ENCODE data around the gene HDGF.

The HDGF gene

DNA sequence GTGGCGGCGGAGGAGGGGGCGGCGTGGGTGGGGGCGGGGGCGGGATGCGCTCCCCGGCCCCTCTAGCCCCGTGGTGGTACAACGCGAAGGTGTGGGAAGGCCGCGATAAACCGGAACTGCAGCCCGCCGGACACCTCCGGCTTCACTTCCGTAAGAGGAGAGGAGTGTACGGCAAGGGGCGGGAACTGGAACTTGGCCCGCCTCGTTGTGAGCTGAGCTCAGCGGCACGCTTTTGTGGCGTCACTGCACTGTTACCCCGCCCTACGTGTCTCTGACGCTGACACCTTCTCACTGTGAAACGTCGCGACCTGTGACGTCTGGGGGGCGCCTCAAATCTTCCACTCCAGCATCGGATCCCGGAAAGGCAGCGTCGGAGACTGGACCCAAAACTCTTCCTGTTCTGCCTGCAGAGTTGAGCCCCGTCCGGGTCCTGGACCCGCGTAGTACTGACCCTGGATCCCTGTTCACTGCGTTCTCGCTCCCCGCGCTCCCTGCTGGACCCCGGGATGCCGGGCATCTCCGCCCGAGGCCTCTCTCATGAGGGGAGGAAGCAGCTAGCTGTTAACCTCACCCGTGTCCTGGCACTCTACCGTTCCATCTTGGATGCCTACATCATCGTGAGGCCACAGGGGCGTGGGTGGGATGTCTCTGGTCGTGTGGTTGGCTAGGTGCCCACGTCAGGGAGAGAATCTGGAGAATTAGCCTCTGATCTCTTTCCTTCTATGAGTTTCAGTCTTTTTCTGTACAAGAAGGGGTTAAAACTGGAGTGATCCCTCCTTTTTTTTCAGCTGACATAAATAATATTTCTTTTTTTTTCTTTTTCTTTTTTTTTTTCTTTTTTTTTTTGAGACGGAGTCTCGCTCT is 22.6 kb downstream of the HDGF start, which contains the start of gene ISG20L2:
Gene ISG20L2, minus strand, starts transcription at position 168 of the 864 bp plus-strand sequence. CDS start 1,114 bp downstream, outside the sequence.
- POLR2A ChIA-PET: interaction anchor here (0.6 to 7.4 kb wide), 54 partner anchors 8 to 228 kb away, joined by 3 to 137 read pairs (median 5); partner anchors contain the start of genes CRABP2, HAPLN2, HDGF and INSRR
- CTCF ChIA-PET: interaction anchor here (0.9 to 5.2 kb wide), 7 partner anchors 9 to 132 kb away, joined by 3 to 335 read pairs (median 5); partner anchors contain the start of genes CRABP2, INSRR and NTRK1
- peak; percentile 94 for DNase-seq (ENCODE audit: extremely low spot score)
- TF ChIP-seq, protein P1, sequence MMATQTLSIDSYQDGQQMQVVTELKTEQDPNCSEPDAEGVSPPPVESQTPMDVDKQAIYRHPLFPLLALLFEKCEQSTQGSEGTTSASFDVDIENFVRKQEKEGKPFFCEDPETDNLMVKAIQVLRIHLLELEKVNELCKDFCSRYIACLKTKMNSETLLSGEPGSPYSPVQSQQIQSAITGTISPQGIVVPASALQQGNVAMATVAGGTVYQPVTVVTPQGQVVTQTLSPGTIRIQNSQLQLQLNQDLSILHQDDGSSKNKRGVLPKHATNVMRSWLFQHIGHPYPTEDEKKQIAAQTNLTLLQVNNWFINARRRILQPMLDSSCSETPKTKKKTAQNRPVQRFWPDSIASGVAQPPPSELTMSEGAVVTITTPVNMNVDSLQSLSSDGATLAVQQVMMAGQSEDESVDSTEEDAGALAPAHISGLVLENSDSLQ (IDR thresholded peaks at IDR 0.05): peak; percentile 13; the same call in 1 of the 2 replicates
- no peak for TF ChIP-seq FOXK2 (IDR thresholded peaks at IDR 0.05)
- TF ChIP-seq L3MBTL2 (conservative IDR thresholded peaks at IDR 0.05): peak; percentile 44
- peak; percentile 83 for TF ChIP-seq TARDBP (IDR thresholded peaks at IDR 0.05)
- TF ChIP-seq SUZ12 (IDR thresholded peaks at IDR 0.05): no peak

DNA sequence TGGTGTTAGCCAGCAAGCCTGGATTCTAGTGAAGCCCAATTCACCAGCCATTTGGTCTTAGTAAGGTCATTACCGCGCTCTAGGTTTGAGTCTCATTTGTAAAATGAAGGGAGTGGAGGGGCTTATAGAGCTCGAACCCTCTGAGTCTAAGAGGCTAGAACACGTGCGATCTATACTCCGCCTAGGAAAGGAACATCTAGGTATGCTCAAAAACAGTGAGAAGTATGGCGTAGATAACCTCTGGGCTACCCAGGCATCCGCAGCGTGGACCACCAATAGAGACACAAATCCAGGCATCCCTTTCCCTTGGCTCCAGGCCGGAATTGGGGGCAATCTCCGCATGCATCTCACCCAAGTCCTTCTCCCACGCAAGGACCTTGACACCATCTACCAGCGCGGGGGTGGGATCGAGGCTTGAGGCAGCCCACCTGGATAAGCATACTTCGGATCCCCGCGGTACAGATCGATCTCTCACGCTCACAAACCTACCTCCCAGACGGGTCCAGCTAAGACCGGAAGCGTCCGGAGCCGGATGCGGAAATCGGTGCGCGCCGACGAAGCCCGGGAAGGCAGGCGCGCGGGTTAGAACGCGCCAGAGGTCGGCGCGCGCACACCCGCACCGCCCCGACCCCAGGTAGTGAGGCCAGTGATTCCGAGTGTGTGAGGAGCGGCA is 23.4 kb downstream of the HDGF start, which contains the start of gene METTL25B:
Gene METTL25B, plus strand, starts transcription at position 544 of the 673 bp plus-strand sequence. CDS start 636 bp downstream, outside the sequence.
- peak; percentile 85 for DNase-seq (ENCODE audit: extremely low spot score)
- TF ChIP-seq SUZ12 (IDR thresholded peaks at IDR 0.05) (no peak), CTBP1 (IDR thresholded peaks at IDR 0.05; ENCODE audit: borderline replicate concordance) (no peak), FOXK2 (IDR thresholded peaks at IDR 0.05) (no peak), HDGF (IDR thresholded peaks at IDR 0.05; ENCODE audit: borderline replicate concordance) (no peak), LEF1 (IDR thresholded peaks at IDR 0.05; ENCODE audit: borderline replicate concordance) (no peak), L3MBTL2 (conservative IDR thresholded peaks at IDR 0.05) (peak; percentile 58), SP1 (IDR thresholded peaks at IDR 0.05) (no peak), BHLHE40 (IDR thresholded peaks at IDR 0.05; ENCODE audit: borderline replicate concordance) (no peak), ELF4 (IDR thresholded peaks at IDR 0.05) (peak; percentile 57; the same call in 1 of the 2 replicates), FOXM1 (IDR thresholded peaks at IDR 0.05; ENCODE audit: borderline replicate concordance) (no peak), TARDBP (IDR thresholded peaks at IDR 0.05) (no peak)
- TF ChIP-seq, protein P1 (IDR thresholded peaks at IDR 0.05): no peak

DNA sequence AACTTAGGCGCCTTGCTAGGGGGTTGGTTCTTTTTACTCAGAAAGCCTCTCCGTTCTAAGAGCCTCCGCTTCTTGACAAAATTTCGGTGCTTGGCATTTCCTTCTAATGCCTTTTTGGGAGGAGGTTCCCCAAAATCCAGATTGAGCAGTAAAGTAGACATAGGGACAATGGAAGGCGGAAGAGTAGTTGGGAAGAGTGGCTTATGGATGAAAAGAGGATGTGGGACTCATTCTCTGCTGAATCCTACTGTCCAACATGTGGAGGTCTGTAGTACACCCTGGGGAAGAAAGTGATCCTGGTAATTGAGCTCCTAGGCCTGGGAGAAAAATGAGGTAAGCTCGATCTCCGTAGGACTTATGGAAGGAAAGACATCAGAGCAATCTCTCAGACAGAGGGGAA is 24.0 kb downstream of the HDGF start:
- CTCF ChIA-PET: interaction anchor here (1.0 to 5.2 kb wide), 13 partner anchors 16 to 163 kb away, joined by 3 to 335 read pairs (median 19); partner anchors contain the start of genes CRABP2, HDGF, INSRR and NTRK1
- DNase-seq (ENCODE audit: extremely low spot score): no peak
- no peak for TF ChIP-seq L3MBTL2 (conservative IDR thresholded peaks at IDR 0.05)
- no peak for TF ChIP-seq ARNT (IDR thresholded peaks at IDR 0.05)
- TF ChIP-seq FOXA1 (IDR thresholded peaks at IDR 0.05): no peak
- POLR2A ChIA-PET: interaction anchor here (0.8 to 7.4 kb wide), 23 partner anchors 12 to 172 kb away, joined by 3 to 137 read pairs (median 9); partner anchors contain the start of genes CRABP2, HDGF, INSRR and MRPL24

More for the DNA sequence above, 23.4 kb downstream of the HDGF start, which contains the start of gene METTL25B:
- ChIA-PET CTCF (interaction anchor here (0.6 to 5.2 kb wide), 11 partner anchors 8 to 162 kb away, joined by 3 to 335 read pairs (median 11); partner anchors contain the start of genes CRABP2, INSRR and NTRK1), POLR2A (interaction anchor here (0.6 to 7.4 kb wide), 51 partner anchors 9 to 227 kb away, joined by 3 to 137 read pairs (median 5); partner anchors contain the start of genes CRABP2, HAPLN2, HDGF and INSRR)

DNA sequence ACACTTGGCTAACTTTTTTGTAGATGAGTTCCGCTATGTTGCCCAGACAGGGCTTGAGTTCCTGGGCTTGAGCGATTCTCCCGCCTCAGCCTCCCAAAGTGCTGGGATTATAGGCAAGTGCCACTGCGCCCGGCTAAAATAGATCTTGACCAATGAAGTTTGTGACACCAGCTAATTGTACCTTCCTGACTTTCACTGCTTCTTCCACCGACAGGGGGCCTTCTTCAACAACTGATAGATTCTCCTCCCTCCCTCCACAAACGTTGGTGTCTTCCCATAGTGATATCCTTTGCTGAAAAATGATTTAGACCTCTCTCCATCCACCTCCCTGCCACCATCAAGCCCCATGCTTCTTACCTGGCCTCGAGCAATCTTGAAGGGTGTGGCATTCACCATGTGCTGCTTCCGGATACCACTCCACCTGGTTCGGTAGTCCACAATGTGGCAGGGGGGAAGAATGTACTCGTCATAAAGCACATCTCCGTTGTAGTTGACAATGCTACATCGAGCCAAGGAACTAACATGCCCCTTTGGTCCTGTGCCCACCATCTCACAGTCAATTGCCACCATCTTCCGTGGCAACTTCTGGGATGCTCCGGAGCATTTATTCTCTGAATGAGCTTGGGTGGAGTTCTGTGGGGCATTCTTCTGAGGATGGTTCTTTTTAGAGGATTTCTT is 24.8 kb downstream of the HDGF start:
- TF ChIP-seq L3MBTL2 (conservative IDR thresholded peaks at IDR 0.05) (peak; percentile 61; the same call in 1 of the 2 replicates), HDGF (IDR thresholded peaks at IDR 0.05; ENCODE audit: borderline replicate concordance) (no peak)
- ChIA-PET POLR2A (interaction anchor here (0.8 to 7.4 kb wide), 18 partner anchors 11 to 164 kb away, joined by 3 to 137 read pairs (median 8); partner anchors contain the start of genes CRABP2, HDGF, INSRR and MRPL24), CTCF (interaction anchor here (0.7 to 5.2 kb wide), 50 partner anchors 9 to 218 kb away, joined by 3 to 335 read pairs (median 6); partner anchors contain the start of genes CRABP2, HDGF, INSRR and LRRC71)
- peak; percentile 71 for DNase-seq (ENCODE audit: extremely low spot score)

DNA sequence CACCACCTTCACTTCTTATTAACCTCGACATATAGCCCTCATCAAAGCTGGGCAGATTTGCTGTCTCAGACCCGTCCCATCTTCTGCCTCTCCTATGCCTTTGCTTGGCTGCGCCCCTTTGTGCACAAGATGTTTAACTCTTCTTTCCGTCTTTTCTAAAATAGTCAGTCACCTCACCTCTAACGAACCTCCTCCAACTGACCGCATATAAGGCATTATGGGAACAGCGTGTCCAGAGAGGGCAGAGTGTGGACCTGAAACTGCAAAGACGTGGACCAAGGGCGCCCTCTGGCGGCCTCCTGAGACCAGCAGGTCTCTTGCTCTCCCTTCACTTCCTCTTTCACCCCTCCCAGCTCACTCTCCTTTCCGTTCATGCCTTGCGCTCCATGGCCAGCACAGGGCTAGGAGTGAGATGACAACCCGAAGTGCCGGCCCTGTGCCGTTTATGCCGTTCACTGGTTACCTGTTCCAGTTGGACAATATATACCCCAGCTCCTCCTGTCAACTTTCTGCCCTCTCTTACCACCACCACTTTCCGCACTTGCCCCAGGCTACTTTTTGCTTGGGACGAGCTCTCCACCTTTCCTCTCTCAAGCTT is 25.7 kb downstream of the HDGF start:
- POLR2A ChIA-PET: interaction anchor here (0.8 to 7.4 kb wide), 13 partner anchors 10 to 164 kb away, joined by 3 to 137 read pairs (median 7); partner anchors contain the start of genes CRABP2, HDGF, MRPL24 and PRCC
- CTCF ChIA-PET: interaction anchor here (0.7 to 5.2 kb wide), 56 partner anchors 8 to 218 kb away, joined by 3 to 335 read pairs (median 6); partner anchors contain the start of genes CRABP2, HDGF, INSRR and LRRC71
- peak; percentile 89 for DNase-seq (ENCODE audit: extremely low spot score)

More for the DNA sequence above, 25.7 kb downstream of the HDGF start:
- TF ChIP-seq SUZ12 (IDR thresholded peaks at IDR 0.05): no peak
- no peak for TF ChIP-seq LEF1 (IDR thresholded peaks at IDR 0.05; ENCODE audit: borderline replicate concordance)
- TF ChIP-seq ELF4 (IDR thresholded peaks at IDR 0.05): no peak
- TF ChIP-seq ZNF384 (IDR thresholded peaks at IDR 0.05): no peak
- TF ChIP-seq HDGF (IDR thresholded peaks at IDR 0.05; ENCODE audit: borderline replicate concordance): no peak
- no peak for TF ChIP-seq FOXA1 (IDR thresholded peaks at IDR 0.05)
- no peak for TF ChIP-seq CTBP1 (IDR thresholded peaks at IDR 0.05; ENCODE audit: borderline replicate concordance)
- TF ChIP-seq, protein P1 (IDR thresholded peaks at IDR 0.05): no peak
- TF ChIP-seq ARNT (IDR thresholded peaks at IDR 0.05): no peak
- no peak for TF ChIP-seq FOXM1 (IDR thresholded peaks at IDR 0.05; ENCODE audit: borderline replicate concordance)
- no peak for TF ChIP-seq NFRKB (IDR thresholded peaks at IDR 0.05)
- TF ChIP-seq FOXK2 (IDR thresholded peaks at IDR 0.05): no peak
- no peak for TF ChIP-seq BHLHE40 (IDR thresholded peaks at IDR 0.05; ENCODE audit: borderline replicate concordance)
- TF ChIP-seq L3MBTL2 (conservative IDR thresholded peaks at IDR 0.05): no peak
- TF ChIP-seq TARDBP (IDR thresholded peaks at IDR 0.05): no peak
- TF ChIP-seq SP1 (IDR thresholded peaks at IDR 0.05): no peak
